GM18499 (cell line): ENCODE data around the gene TGFBR2.
A peak's percentile ranks its signal among the peaks of the same experiment; 100 is the strongest.

Experiments
- ATAC-seq: cut with Tn5 transposase; IDR thresholded peaks from one replicate; pipeline ENCODE4 v1.9.1; 2021; ENCODE audit warnings: moderate number of reproducible peaks; ENCODE audit not compliant: insufficient read depth, unreplicated experiment

Gene TGFBR2

GRCh38 chr3:30688776-30689641 is 82.6 kb downstream of the TGFBR2 start:
- no peak for ATAC-seq

- no peak for ATAC-seq
Measured at GRCh38 chr3:30690199-30690598, 83.8 kb downstream of the TGFBR2 start.

- ATAC-seq, result no peak
Measured at GRCh38 chr3:30691249-30691880, 85.0 kb downstream of the TGFBR2 start.

- ATAC-seq, result no peak
Measured at GRCh38 chr3:30691944-30692343, 85.5 kb downstream of the TGFBR2 start.

- ATAC-seq, result no peak
Measured at GRCh38 chr3:30692498-30693130, 86.2 kb downstream of the TGFBR2 start.

GRCh38 chr3:30693470-30694120 is 87.2 kb downstream of the TGFBR2 start:
- ATAC-seq, result peak; percentile 90

GRCh38 chr3:30694148-30694547 is 87.7 kb downstream of the TGFBR2 start:
- no peak for ATAC-seq

GRCh38 chr3:30694668-30695067 is 88.3 kb downstream of the TGFBR2 start:
- ATAC-seq, result no peak

GRCh38 chr3:30695302-30696061 is 89.1 kb downstream of the TGFBR2 start:
- ATAC-seq, result no peak

GRCh38 chr3:30696403-30696819 is 90.0 kb downstream of the TGFBR2 start:
- no peak for ATAC-seq

- ATAC-seq, result no peak
Measured at GRCh38 chr3:30696896-30697295, 90.5 kb downstream of the TGFBR2 start.

- no peak for ATAC-seq
Measured at GRCh38 chr3:30698549-30698948, 92.1 kb downstream of the TGFBR2 start.

- no peak for ATAC-seq
Measured at GRCh38 chr3:30699927-30700326, 93.5 kb downstream of the TGFBR2 start.

- no peak for ATAC-seq
Measured at GRCh38 chr3:30700702-30701321, 94.4 kb downstream of the TGFBR2 start.

GRCh38 chr3:30702038-30702827 is 95.8 kb downstream of the TGFBR2 start:
- no peak for ATAC-seq

- ATAC-seq, result no peak
Measured at GRCh38 chr3:30702828-30703397, 96.5 kb downstream of the TGFBR2 start.

GRCh38 chr3:30704931-30705890 is 98.8 kb downstream of the TGFBR2 start:
- ATAC-seq, result no peak
